ENCODE data around the gene ERI2.
"Not testable (repeated sequence)": the region's sequence is repeated elsewhere in the genome, so short reads cannot be mapped to it uniquely, and the experiment has no call there.

ERI2 gene

GRCh38 chr16:20763461-20764232 lies 42.6 kb downstream of the ERI2 start, which contains the start of gene ACSM3:
Gene ACSM3 (plus strand): TSS chr16:20764014. CDS start chr16:20770035, 6,021 bp downstream.
- H3K4me3 ChIP-seq (replicated peaks; ENCODE audit: low read depth, low read length), result peak within 1 kb of the TSS; percentile 31
- no peak for TF ChIP-seq CTCF (IDR thresholded peaks at IDR 0.05; ENCODE audit: low read depth, low read length, missing control alignments)
- peak; percentile 76 for DNase-seq (ENCODE audit: extremely low read depth, low read depth)

GRCh38 chr16:20762404-20763123 lies 43.7 kb downstream of the ERI2 start:
- H3K4me3 ChIP-seq (replicated peaks; ENCODE audit: low read depth, low read length), result no peak overlapping the region
- TF ChIP-seq CTCF (IDR thresholded peaks at IDR 0.05; ENCODE audit: low read depth, low read length, missing control alignments), result no peak
- DNase-seq (ENCODE audit: extremely low read depth, low read depth), result no peak

- no peak for TF ChIP-seq CTCF (IDR thresholded peaks at IDR 0.05; ENCODE audit: low read depth, low read length, missing control alignments)
- no peak overlapping the region for H3K4me3 ChIP-seq (replicated peaks; ENCODE audit: low read depth, low read length)
- DNase-seq (ENCODE audit: extremely low read depth, low read depth), result no peak
These were observed 45.1 kb downstream of the ERI2 start for GRCh38 chr16:20761175-20761574.

GRCh38 chr16:20760346-20760745 lies 45.9 kb downstream of the ERI2 start:
- no peak for TF ChIP-seq CTCF (IDR thresholded peaks at IDR 0.05; ENCODE audit: low read depth, low read length, missing control alignments)
- no peak for DNase-seq (ENCODE audit: extremely low read depth, low read depth)
- no peak overlapping the region for H3K4me3 ChIP-seq (replicated peaks; ENCODE audit: low read depth, low read length)

- DNase-seq (ENCODE audit: extremely low read depth, low read depth); H3K4me3 ChIP-seq (replicated peaks; ENCODE audit: low read depth, low read length): not testable (repeated sequence)
These were observed 50.5 kb downstream of the ERI2 start for GRCh38 chr16:20755799-20756198.

- TF ChIP-seq CTCF (IDR thresholded peaks at IDR 0.05; ENCODE audit: low read depth, low read length, missing control alignments), result no peak
These were observed 51.0 kb downstream of the ERI2 start for GRCh38 chr16:20755238-20755637.

GRCh38 chr16:20753727-20754126 lies 52.5 kb downstream of the ERI2 start:
- DNase-seq (ENCODE audit: extremely low read depth, low read depth), result no peak
- TF ChIP-seq CTCF (IDR thresholded peaks at IDR 0.05; ENCODE audit: low read depth, low read length, missing control alignments), result no peak
- no peak overlapping the region for H3K4me3 ChIP-seq (replicated peaks; ENCODE audit: low read depth, low read length)

More at GRCh38 chr16:20755238-20755637, 51.0 kb downstream of the ERI2 start:
- DNase-seq (ENCODE audit: extremely low read depth, low read depth), result no peak
- no peak overlapping the region for H3K4me3 ChIP-seq (replicated peaks; ENCODE audit: low read depth, low read length)

All from HFF-Myc (cell line).